Loucy (cell line): ENCODE measurements around the gene DNAJC11.

ENCODE experiments used
- H2AFZ ChIP-seq: fragments of 200-600 bp; sonication (generic); 2 replicates; pipeline ENCODE4 v1.6.0; 2016; ENCODE audit warnings: antibody characterized with exemption, mild to moderate bottlenecking, low read length, moderate library complexity
- H3F3A ChIP-seq: fragments of 200-600 bp; 2 replicates; pipeline ENCODE4 v1.6.0; 2016; ENCODE audit warnings: antibody characterized with exemption, low read depth, mild to moderate bottlenecking
- H3K27me3 ChIP-seq: fragments of 200-600 bp; sonication (generic); 2 replicates; pipeline ENCODE4 v1.6.1; 2014; ENCODE audit warnings: low read length, mild to moderate bottlenecking; ENCODE audit not compliant: insufficient read depth, poor library complexity, severe bottlenecking
- H3K36me3 ChIP-seq: fragments of 200-600 bp; sonication (generic); 2 replicates; pipeline ENCODE4 v1.6.1; 2016; ENCODE audit warnings: low read length; ENCODE audit not compliant: insufficient read depth
- H3K4me1 ChIP-seq: fragments of 200-600 bp; sonication (generic); 2 replicates; pipeline ENCODE4 v1.5.1; 2014; ENCODE audit warnings: low read length, mild to moderate bottlenecking; ENCODE audit not compliant: insufficient read depth, poor library complexity, severe bottlenecking
- H3K4me2 ChIP-seq: fragments of 200-600 bp; sonication (generic); 2 replicates; pipeline ENCODE4 v1.6.0; 2014; ENCODE audit warnings: antibody characterized with exemption, low read length, low read depth, mild to moderate bottlenecking; ENCODE audit not compliant: poor library complexity, severe bottlenecking
- H3K4me3 ChIP-seq: fragments of 200-600 bp; sonication (generic); 2 replicates; pipeline ENCODE4 v1.5.1; 2014; ENCODE audit warnings: low read length, mild to moderate bottlenecking, mixed read lengths; ENCODE audit not compliant: poor library complexity, severe bottlenecking
- H3K79me2 ChIP-seq: fragments of 200-600 bp; sonication (generic); 2 replicates; pipeline ENCODE4 v1.6.1; 2014; ENCODE audit warnings: low read length; ENCODE audit not compliant: insufficient read depth
- H3K9ac ChIP-seq: fragments of 200-600 bp; sonication (generic); 2 replicates; pipeline ENCODE4 v1.6.0; 2014; ENCODE audit warnings: mild to moderate bottlenecking, low read depth, low read length, moderate library complexity; ENCODE audit not compliant: poor library complexity, severe bottlenecking
- H3K9me2 ChIP-seq: fragments of 200-600 bp; sonication (generic); replicated peaks from 2 replicates; pipeline ENCODE4 v1.6.1; 2016; ENCODE audit warnings: low read depth, low read length, mixed read lengths
- H3K9me3 ChIP-seq: fragments of 200-600 bp; sonication (generic); 2 replicates; pipeline ENCODE4 v1.6.1; 2014; ENCODE audit warnings: mild to moderate bottlenecking, antibody characterized with exemption, low read length, low read depth; ENCODE audit not compliant: insufficient read depth
- H4K20me1 ChIP-seq: fragments of 200-600 bp; sonication (generic); 2 replicates; pipeline ENCODE4 v1.6.0; 2014; ENCODE audit warnings: antibody characterized with exemption, low read length, mild to moderate bottlenecking; ENCODE audit not compliant: insufficient read depth, poor library complexity, severe bottlenecking
- EZH2phosphoT487 ChIP-seq: fragments of 200-600 bp; IDR thresholded peaks from 2 replicates; pipeline ENCODE4 v1.6.1; 2018; ENCODE audit warnings: antibody characterized with exemption, mild to moderate bottlenecking, moderate library complexity, borderline replicate concordance
- TF ChIP-seq, protein P1 (sequence below): fragments of 200-600 bp; sonication (generic); conservative IDR thresholded peaks from 2 replicates; pipeline ENCODE4 v1.5.1; 2014; ENCODE audit warnings: mild to moderate bottlenecking, antibody characterized with exemption, low read length

The DNAJC11 gene

GRCh38 chr1:6685381-6685780 is 16.2 kb downstream of the DNAJC11 start:
- peaks cover 4% of the 10 kb centered on the region for H4K20me1 ChIP-seq
- no peaks in the 10 kb centered on the region for H3F3A ChIP-seq
- H3K4me2 ChIP-seq = no peak overlapping the region
- peaks cover 1% of the 10 kb centered on the region; the same call in 1 of the 2 replicates for H3K36me3 ChIP-seq
- no peak overlapping the region for H3K9ac ChIP-seq
- no peaks in the 10 kb centered on the region for H3K9me3 ChIP-seq
- no peak overlapping the region for H2AFZ ChIP-seq
- H3K27me3 ChIP-seq = no peaks in the 10 kb centered on the region
- H3K4me1 ChIP-seq = peaks cover 11% of the 10 kb centered on the region
- H3K4me3 ChIP-seq = no peak overlapping the region
- 0 out of 2 replicates have a peak, but pooled peaks cover 4% of the 10 kb centered on the region for H3K79me2 ChIP-seq
- TF ChIP-seq EZH2phosphoT487 = no peak
- TF ChIP-seq, protein P1, sequence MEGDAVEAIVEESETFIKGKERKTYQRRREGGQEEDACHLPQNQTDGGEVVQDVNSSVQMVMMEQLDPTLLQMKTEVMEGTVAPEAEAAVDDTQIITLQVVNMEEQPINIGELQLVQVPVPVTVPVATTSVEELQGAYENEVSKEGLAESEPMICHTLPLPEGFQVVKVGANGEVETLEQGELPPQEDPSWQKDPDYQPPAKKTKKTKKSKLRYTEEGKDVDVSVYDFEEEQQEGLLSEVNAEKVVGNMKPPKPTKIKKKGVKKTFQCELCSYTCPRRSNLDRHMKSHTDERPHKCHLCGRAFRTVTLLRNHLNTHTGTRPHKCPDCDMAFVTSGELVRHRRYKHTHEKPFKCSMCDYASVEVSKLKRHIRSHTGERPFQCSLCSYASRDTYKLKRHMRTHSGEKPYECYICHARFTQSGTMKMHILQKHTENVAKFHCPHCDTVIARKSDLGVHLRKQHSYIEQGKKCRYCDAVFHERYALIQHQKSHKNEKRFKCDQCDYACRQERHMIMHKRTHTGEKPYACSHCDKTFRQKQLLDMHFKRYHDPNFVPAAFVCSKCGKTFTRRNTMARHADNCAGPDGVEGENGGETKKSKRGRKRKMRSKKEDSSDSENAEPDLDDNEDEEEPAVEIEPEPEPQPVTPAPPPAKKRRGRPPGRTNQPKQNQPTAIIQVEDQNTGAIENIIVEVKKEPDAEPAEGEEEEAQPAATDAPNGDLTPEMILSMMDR = no peak
- H3K9me2 ChIP-seq = no peaks in the 10 kb centered on the region

DNA sequence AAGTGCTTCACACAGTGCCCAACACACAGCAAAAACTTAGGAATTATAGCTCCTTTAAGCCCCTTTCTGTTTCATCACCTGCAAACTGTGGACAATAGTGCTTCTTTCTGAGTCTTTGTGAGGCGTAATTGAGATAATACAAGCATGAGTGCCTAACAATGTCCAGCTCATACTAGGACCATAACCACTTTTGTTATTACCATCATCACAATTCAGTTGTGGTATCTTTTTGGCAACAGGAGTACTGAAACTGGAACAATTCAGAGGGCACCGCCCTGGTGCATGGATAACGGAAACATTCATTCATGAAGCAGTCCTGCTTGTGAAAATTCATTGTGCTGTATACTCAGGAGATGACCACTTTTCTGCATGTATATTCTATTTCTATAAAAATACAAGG is 18.2 kb downstream of the DNAJC11 start:
- peaks cover 18% of the 10 kb centered on the region; the same call in 1 of the 2 replicates for H3K36me3 ChIP-seq
- H3K4me2 ChIP-seq = no peak overlapping the region
- peaks cover 5% of the 10 kb centered on the region for H3K4me1 ChIP-seq
- no peaks in the 10 kb centered on the region for H3F3A ChIP-seq
- H3K9me3 ChIP-seq = no peaks in the 10 kb centered on the region
- H3K27me3 ChIP-seq = no peaks in the 10 kb centered on the region
- H4K20me1 ChIP-seq = peaks cover 2% of the 10 kb centered on the region
- 0 out of 2 replicates have a peak, but pooled peaks cover 3% of the 10 kb centered on the region for H3K79me2 ChIP-seq
- H3K9ac ChIP-seq = no peak overlapping the region
- TF ChIP-seq EZH2phosphoT487 = no peak
- TF ChIP-seq, protein P1 = no peak
- H2AFZ ChIP-seq = no peak overlapping the region
- H3K9me2 ChIP-seq = no peaks in the 10 kb centered on the region
- H3K4me3 ChIP-seq = no peak overlapping the region

- Histone ChIP-seq H3K4me2 (no peak overlapping the region), H3K4me1 (no peaks in the 10 kb centered on the region), H3K9me2 (no peaks in the 10 kb centered on the region), H3K27me3 (no peaks in the 10 kb centered on the region), H3K36me3 (peaks cover 58% of the 10 kb centered on the region; the same call in 1 of the 2 replicates), H3K9ac (no peak overlapping the region), H3F3A (no peaks in the 10 kb centered on the region), H3K9me3 (no peaks in the 10 kb centered on the region), H4K20me1 (no peaks in the 10 kb centered on the region), H2AFZ (no peak overlapping the region), H3K4me3 (no peak overlapping the region), H3K79me2 (no peaks in the 10 kb centered on the region)
- TF ChIP-seq, protein P1 = no peak
- no peak for TF ChIP-seq EZH2phosphoT487
Measured at GRCh38 chr1:6675941-6676340, 25.7 kb downstream of the DNAJC11 start.
